Hematopoietic multipotent progenitor cell (in vitro differentiated cells): ENCODE data around the gene SPATA18. TPM values are rescaled to one million over a fixed set of nuclear protein-coding genes. Genes with fewer than 3 reads are reported as not detected.

ENCODE experiments used
- DNase-seq, 3 donors: peaks; one replicate each; pipeline ENCODE4 v3.0.0-alpha.2; 2011 to 2015; ENCODE audit warnings: low read depth in 2 of 3, low spot score in 2 of 3
- total RNA-seq: library from RNA; depleted of rRNA; stranded (reverse); fragments of >200 nt; gene quantifications from one replicate; pipeline ENCODE4 v1.2.3, GENCODE V29; 2012

Gene SPATA18
- total RNA-seq: under 0.01 TPM

- DNase-seq: peak in 2 of 3 donors; percentile 9 to 17
Measured at GRCh38 chr4:52051213-52051614, at the start of gene SPATA18. TSS of gene SPATA18 (plus strand) at chr4:52051304. CDS start at chr4:52051705, 401 bp downstream.

DNA sequence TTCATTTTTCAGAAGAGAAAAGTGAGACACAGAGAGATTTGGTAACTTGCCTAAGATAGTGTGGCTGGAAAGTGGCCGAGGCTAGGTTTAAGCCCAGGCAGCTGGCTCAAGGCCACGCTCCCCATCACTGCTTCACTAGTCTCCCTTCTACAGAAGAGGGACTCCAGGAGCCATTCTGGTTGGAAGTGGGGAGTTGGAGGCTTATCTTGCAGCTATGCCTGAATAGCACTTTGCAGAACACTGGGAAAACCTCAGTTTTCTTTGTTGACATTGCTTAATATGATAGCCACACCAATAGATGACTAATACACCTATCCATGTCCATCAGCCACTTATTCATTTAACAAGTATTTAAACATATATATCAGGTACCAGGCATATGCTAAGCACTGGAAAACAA, 49.5 kb upstream of the SPATA18 start:
- DNase-seq: no peak

GRCh38 chr4:52004414-52004813, 46.7 kb upstream of the SPATA18 start:
- no peak for DNase-seq

DNA sequence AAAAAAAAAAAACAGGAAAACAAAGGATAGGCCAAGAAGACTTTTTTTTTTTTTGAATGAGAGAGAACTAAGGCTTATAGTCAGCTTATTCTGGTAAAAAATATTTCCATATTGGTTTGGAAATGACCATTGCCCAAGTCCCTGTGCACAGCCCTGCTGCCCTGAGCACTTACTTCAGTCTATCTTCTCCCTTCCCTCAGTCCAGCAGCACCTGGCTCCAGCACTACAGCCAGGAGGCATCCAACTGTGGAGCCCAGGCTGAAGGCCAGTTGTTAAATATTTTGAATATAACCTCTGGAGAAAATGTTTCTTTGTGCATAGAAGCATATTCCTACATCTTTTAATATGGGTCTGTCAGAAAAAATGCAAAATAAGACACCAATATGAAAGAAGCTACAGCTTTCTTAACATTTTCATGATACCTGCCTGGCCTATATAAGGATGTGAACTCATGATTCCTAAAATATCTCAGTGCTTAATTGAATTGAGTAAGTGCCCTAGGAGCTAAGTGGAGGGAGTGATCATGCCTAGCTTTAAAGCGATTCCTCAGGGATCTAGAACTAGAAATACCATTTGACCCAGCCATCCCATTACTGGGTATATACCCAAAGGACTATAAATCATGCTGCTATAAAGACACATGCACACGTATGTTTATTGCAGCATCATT, 45.4 kb upstream of the SPATA18 start:
- no peak for DNase-seq

DNA sequence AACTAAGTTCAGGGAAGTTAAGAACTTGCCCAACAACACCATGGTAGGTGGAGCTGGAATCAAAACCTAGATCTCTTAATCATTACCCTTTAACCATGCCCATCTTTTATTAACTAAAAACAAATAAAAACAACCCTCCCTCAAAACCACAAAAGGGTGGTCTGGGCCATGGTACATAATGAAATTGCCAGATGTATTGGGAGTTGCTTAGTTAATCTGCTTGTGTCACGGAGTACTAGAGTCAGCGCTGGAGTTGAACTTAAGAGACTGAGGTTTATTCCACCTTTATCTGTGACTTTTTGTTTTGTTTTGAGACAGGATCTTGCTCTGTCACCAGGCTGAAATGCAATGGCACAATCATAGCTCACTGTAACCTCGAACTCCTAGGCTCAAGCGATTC, 44.2 kb upstream of the SPATA18 start:
- DNase-seq: no peak

DNA sequence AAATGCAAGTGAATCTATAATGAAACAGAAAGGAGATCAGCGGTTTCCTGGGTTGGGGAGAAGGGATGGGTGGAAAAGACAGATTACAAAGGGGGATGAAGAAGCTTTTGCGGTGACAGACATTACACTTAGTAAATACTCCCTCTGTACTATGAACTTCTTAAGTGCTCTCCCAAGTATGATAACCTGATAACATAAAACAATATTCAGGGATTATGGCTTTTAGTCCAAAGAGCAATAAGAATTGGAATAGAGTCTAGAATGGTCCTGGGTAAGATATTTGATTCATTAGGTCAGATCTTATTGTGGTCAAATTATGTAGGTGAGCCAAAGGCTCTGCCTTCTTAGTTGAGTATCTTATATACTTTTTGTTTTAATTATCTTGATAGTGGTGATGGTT, 40.1 kb upstream of the SPATA18 start:
- no peak for DNase-seq

DNA sequence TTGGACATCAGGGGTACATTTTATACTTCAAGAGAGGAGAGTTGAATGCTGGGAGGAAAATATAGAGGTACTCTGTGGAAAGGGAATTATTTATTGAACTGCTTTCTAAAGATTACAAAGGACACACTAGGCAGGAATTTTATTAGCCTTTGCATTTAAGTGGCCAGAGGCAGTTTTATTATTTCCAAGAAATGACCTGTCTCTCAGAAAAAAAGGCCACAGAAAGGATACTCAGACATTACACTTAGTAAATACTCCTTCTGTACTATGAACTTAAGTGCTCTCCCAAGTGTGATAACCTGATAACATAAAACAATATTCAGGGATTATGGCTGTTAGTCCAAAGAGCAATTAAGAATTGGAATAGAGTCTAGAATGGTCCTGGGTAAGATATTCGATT, 38.5 kb upstream of the SPATA18 start:
- no peak for DNase-seq

DNA sequence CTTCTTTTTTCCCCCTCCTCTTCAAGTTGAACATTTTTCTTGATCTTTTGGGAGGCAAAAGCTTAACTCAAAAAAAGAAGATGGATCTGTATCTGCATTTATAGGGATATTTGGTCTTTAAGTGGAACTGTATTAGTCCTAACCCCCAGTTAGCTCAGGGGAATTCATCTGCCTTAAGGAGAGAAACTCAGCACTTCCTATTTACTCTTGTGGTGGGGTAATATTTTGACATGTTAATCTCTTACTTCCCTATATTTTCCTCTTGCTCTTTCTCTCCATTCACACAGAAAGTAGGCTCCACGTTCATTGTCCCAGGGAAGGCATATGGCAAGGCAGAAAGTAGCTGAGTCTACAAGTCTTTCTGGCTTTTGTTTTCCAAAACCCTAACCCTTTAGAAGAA, 36.2 kb upstream of the SPATA18 start:
- peak in 1 of 3 donors; percentile 15 for DNase-seq

GRCh38 chr4:52015366-52015765, 35.7 kb upstream of the SPATA18 start:
- DNase-seq: peak in 1 of 3 donors; percentile 40

GRCh38 chr4:52016981-52017380, 34.1 kb upstream of the SPATA18 start:
- no peak for DNase-seq

GRCh38 chr4:52017814-52018213, 33.3 kb upstream of the SPATA18 start:
- no peak for DNase-seq

DNA sequence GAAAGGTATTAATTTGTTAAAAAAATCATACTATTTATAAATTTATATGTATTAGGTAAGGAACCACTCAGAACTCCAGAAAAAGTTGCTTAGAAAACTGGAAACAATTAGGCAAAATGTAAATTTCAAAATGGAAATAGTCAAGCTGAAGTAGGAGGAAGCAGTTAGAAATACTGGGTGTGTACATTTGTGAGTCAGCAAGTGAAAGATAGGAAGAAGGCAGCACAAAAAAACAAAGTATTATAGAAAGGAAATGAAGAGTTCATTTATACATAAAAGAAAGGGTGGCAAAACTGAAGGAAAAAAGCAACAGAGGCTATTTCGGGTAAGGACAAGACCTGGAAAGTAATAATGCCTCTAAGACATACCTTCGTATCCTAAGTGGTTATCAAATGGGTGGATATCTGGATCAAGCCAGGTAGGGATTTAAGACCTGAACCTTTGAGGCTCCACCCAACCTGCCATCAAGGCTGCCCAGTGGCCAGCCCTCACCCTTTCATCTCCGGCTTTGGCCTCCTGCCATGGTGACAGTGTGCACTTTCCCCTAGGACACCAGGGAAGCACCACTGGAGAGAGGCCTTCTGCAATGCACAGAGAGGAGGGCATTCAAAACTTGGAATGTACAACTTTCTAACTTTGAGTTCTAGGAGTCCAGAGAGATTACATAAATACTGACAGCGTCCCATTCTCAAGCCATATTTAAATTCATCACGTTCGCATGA, 31.0 kb upstream of the SPATA18 start, which contains the start of gene LRRC66:
Gene LRRC66, minus strand, starts transcription at position 428 of the 722 bp plus-strand sequence. CDS start 2,750 bp downstream, outside the sequence.
- no peak for DNase-seq

GRCh38 chr4:52028970-52029369, 22.1 kb upstream of the SPATA18 start:
- no peak for DNase-seq

GRCh38 chr4:52032005-52032404, 19.1 kb upstream of the SPATA18 start:
- no peak for DNase-seq

DNA sequence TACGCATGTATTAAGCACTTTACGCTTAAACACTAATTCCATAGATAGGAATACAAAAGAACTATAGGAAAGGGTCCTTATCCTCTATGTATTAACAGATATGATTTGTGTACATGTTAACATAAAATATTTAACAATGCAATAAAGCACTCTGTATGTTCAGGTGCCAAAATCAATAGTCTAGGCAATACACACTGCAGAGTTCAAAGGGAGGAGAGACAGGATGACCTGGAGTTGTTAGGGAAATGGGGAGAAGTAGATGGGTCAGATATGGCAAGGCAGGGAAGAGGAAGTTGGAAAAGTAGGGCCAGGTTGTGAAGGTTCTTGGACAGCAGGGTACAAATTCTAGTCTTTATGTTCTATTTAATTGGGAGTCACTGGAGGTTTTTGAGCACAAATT, 15.9 kb upstream of the SPATA18 start:
- no peak for DNase-seq

- DNase-seq: no peak
Measured at GRCh38 chr4:52036886-52037530, 14.1 kb upstream of the SPATA18 start.

- no peak for DNase-seq
Measured at GRCh38 chr4:52037689-52038102, 13.4 kb upstream of the SPATA18 start.

GRCh38 chr4:52038103-52038912, 12.8 kb upstream of the SPATA18 start, which contains the start of gene SGCB:
TSS of gene SGCB (minus strand) at chr4:52038299. CDS start at chr4:52038259, 40 bp downstream.
- peak in 2 of 3 donors; percentile 33 to 53 for DNase-seq

GRCh38 chr4:52045028-52045427, 6.1 kb upstream of the SPATA18 start:
- DNase-seq: no peak

GRCh38 chr4:52049266-52049665, 1.8 kb upstream of the SPATA18 start:
- DNase-seq: no peak
